GOT3 (cell line): ENCODE data around the gene TMEM82.

ENCODE experiments used
- DNase-seq: peaks from one replicate; lab custom pipeline; 2025; ENCODE audit warnings: mixed read lengths; lab: John Stamatoyannopoulos, UW

Gene TMEM82

GRCh38 chr1:15720861-15721260, 21.4 kb upstream of the TMEM82 start:
- no peak for DNase-seq

GRCh38 chr1:15722411-15722810, 19.9 kb upstream of the TMEM82 start:
- no peak for DNase-seq

GRCh38 chr1:15722836-15723532, 19.3 kb upstream of the TMEM82 start:
- DNase-seq: no peak

GRCh38 chr1:15723631-15724246, 18.6 kb upstream of the TMEM82 start:
- DNase-seq: no peak

- no peak for DNase-seq
These were observed 17.1 kb upstream of the TMEM82 start for GRCh38 chr1:15724949-15725880.

- DNase-seq: no peak
These were observed 15.8 kb upstream of the TMEM82 start for GRCh38 chr1:15726508-15726907.

- DNase-seq: no peak
These were observed 15.3 kb upstream of the TMEM82 start for GRCh38 chr1:15727021-15727420.

- no peak for DNase-seq
These were observed 14.9 kb upstream of the TMEM82 start for GRCh38 chr1:15727424-15727823.

GRCh38 chr1:15727866-15728534, 14.3 kb upstream of the TMEM82 start:
- DNase-seq: no peak

GRCh38 chr1:15728937-15729657, 13.2 kb upstream of the TMEM82 start:
- no peak for DNase-seq

GRCh38 chr1:15730423-15730822, 11.9 kb upstream of the TMEM82 start:
- DNase-seq: no peak

GRCh38 chr1:15730936-15731335, 11.4 kb upstream of the TMEM82 start:
- DNase-seq: no peak

- DNase-seq: no peak
These were observed 10.3 kb upstream of the TMEM82 start for GRCh38 chr1:15731735-15732685.

- DNase-seq: no peak
These were observed 9.6 kb upstream of the TMEM82 start for GRCh38 chr1:15732686-15733081.

- DNase-seq: no peak
These were observed 9.0 kb upstream of the TMEM82 start for GRCh38 chr1:15733218-15733725.

GRCh38 chr1:15733726-15734226, 8.5 kb upstream of the TMEM82 start:
- no peak for DNase-seq

- no peak for DNase-seq
These were observed 8.0 kb upstream of the TMEM82 start for GRCh38 chr1:15734296-15734695.

GRCh38 chr1:15734901-15735300, 7.4 kb upstream of the TMEM82 start:
- no peak for DNase-seq

- no peak for DNase-seq
These were observed 6.8 kb upstream of the TMEM82 start for GRCh38 chr1:15735304-15736037.
